Left lung (tissue), 10 donors: ENCODE data around the gene RGS7. TPM values are rescaled to one million over a fixed set of nuclear protein-coding genes. Genes with fewer than 3 reads are reported as not detected.

ENCODE experiments used
- ATAC-seq: fragments of 200-7000 bp; cut with Tn5 transposase; one replicate; pipeline ENCODE4 v1.9.1; 2020; ENCODE audit warnings: moderate library complexity
- DNase-seq, 4 donors: peaks; one replicate each; pipeline ENCODE4 v3.0.0-alpha.2; 2013 to 2020
- H3K27ac ChIP-seq, 2 donors: fragments of 200-600 bp; sonication (generic) in 1 of 2; one replicate each; pipeline versions ENCODE4 v1.5.0 to v1.8.0; 2020 to 2021
- H3K27me3 ChIP-seq, 2 donors: fragments of 200-600 bp; sonication (generic) in 1 of 2; one replicate each; pipeline versions ENCODE4 v1.5.0 to v1.8.0; 2020 to 2021
- H3K36me3 ChIP-seq, 2 donors: fragments of 200-600 bp; sonication (generic) in 1 of 2; one replicate each; pipeline versions ENCODE4 v1.5.0 to v1.8.0; 2020 to 2021
- H3K4me1 ChIP-seq, 2 donors: fragments of 200-600 bp; one replicate each; pipeline ENCODE4 v1.8.0; 2021
- H3K4me3 ChIP-seq, 2 donors: fragments of 200-600 bp; sonication (generic) in 1 of 2; one replicate each; pipeline versions ENCODE4 v1.5.0 to v1.8.0; 2020 to 2021; ENCODE audit warnings: mild to moderate bottlenecking in 1 of 2
- H3K9me3 ChIP-seq, 2 donors: fragments of 200-600 bp; sonication (generic) in 1 of 2; one replicate each; pipeline versions ENCODE4 v1.5.0 to v1.8.0; 2020 to 2021
- intact Hi-C, 2 donors: fragments of 100-400 bp; cut with DNase I; formaldehyde crosslinking; loops; one replicate each; pipeline versions ENCODE4 v1.11.2 to v1.14.2; 2022
- polyA plus RNA-seq, 6 donors: library from polyadenylated mRNA; unstranded; fragments of 120-200 nt; gene quantifications; one replicate each; pipeline ENCODE4 v1.2.1, GENCODE V29; 2013; ENCODE audit not compliant: insufficient read length in 6 of 6
- total RNA-seq, 2 donors: library from RNA; stranded (reverse); fragmentation: NEBNext Ultra II Directional; extraction: Animal tissue kit (Norgen Biotek cat#: 25700); gene quantifications; one replicate each; pipeline ENCODE4 v1.2.1, GENCODE V29; 2021
- TF ChIP-seq, protein P1 (sequence below), 2 donors: fragments of 200-600 bp; sonication (generic) in 1 of 2; IDR thresholded peaks; one replicate each; pipeline versions ENCODE4 v1.5.0 to v1.8.0; 2021; ENCODE audit warnings: antibody characterized with exemption in 2 of 2
- donor health status: DM: no; HTN: yes; CAD: no.
- donor health status: DM: no; HTN: no; CAD: no.

RGS7 gene
- total and polyA plus RNA-seq, 8 donors = 0.11 to 0.43 (median 0.30) TPM; not detected in 2

DNA sequence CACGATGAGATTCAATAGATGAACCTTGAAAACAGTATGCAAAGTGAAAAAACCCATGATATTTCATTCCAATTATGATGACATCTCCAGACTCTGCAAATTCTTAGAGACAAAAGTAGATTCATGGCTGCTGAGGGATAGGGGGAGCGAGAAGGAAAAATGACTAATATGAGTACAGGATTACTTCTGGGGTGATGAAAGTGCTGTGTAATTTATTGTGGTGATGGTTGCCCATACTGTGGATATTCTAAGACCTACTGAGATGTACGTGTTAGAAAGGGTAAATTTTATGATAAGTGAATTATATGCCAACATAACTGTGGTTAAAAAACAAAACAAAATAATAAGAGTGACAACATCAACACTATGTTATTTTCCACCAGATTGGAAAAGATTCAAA, 18.9 kb upstream of the RGS7 start:
- ATAC-seq (no peak), DNase-seq (no peak)
- intact Hi-C loops = no loop called here
- Histone ChIP-seq H3K36me3 (no peaks in the 10 kb centered on the region), H3K9me3 (peaks cover 0 to 5% of the 10 kb centered on the region in 2 donors), H3K4me3 (no peak overlapping the region), H3K27me3 (no peaks in the 10 kb centered on the region), H3K4me1 (no peaks in the 10 kb centered on the region), H3K27ac (no peak overlapping the region)
- TF ChIP-seq, protein P1, sequence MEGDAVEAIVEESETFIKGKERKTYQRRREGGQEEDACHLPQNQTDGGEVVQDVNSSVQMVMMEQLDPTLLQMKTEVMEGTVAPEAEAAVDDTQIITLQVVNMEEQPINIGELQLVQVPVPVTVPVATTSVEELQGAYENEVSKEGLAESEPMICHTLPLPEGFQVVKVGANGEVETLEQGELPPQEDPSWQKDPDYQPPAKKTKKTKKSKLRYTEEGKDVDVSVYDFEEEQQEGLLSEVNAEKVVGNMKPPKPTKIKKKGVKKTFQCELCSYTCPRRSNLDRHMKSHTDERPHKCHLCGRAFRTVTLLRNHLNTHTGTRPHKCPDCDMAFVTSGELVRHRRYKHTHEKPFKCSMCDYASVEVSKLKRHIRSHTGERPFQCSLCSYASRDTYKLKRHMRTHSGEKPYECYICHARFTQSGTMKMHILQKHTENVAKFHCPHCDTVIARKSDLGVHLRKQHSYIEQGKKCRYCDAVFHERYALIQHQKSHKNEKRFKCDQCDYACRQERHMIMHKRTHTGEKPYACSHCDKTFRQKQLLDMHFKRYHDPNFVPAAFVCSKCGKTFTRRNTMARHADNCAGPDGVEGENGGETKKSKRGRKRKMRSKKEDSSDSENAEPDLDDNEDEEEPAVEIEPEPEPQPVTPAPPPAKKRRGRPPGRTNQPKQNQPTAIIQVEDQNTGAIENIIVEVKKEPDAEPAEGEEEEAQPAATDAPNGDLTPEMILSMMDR (IDR thresholded peaks at IDR 0.05) = no peak

DNA sequence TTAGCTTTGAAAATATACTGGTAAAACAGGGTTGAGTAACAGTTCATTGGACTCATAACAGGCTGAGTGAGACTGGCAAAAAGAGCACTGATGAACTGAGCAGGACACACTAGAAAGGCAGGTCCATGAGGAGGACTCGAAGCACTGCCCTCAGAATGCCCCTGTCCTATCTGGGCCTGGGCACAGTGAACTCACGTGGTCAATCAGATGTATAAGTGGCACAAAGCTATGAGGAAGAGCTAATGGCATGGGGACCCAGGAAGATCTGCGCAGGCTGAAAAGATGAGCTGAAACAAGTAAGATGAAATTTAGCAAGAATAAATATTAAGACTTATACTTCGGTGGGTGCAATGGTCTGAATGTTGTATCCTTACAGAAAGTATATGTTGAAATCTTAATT, 9.2 kb upstream of the RGS7 start:
- Histone ChIP-seq H3K36me3 (no peaks in the 10 kb centered on the region), H3K9me3 (peaks cover 0 to 3% of the 10 kb centered on the region in 2 donors), H3K4me3 (no peak overlapping the region), H3K4me1 (no peaks in the 10 kb centered on the region), H3K27ac (no peak overlapping the region), H3K27me3 (no peaks in the 10 kb centered on the region)
- intact Hi-C loops = no loop called here
- no peak for ATAC-seq
- TF ChIP-seq, protein P1 (IDR thresholded peaks at IDR 0.05) = no peak
- DNase-seq = no peak

DNA sequence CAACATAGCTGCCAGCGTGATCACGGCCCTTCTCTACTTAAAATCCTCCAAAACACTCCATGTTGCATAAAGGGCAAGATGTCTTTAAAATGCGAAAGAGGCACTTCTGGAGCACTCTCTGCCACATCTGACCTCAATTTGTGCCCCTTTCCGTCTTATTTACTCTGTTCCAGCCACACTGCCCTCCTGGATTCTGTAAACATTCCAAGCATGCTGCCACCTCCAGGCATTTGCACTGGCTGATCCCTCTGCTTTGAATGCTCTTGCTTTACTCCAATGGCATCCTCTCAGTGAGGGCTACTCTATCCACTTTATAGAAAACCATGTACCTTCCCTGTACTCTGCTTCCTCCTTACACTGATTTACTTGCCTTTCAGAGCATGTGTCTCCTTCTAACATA, 5.3 kb upstream of the RGS7 start:
- TF ChIP-seq, protein P1 (IDR thresholded peaks at IDR 0.05) = no peak
- peak; percentile 88 for ATAC-seq
- intact Hi-C loops = no loop called here

DNA sequence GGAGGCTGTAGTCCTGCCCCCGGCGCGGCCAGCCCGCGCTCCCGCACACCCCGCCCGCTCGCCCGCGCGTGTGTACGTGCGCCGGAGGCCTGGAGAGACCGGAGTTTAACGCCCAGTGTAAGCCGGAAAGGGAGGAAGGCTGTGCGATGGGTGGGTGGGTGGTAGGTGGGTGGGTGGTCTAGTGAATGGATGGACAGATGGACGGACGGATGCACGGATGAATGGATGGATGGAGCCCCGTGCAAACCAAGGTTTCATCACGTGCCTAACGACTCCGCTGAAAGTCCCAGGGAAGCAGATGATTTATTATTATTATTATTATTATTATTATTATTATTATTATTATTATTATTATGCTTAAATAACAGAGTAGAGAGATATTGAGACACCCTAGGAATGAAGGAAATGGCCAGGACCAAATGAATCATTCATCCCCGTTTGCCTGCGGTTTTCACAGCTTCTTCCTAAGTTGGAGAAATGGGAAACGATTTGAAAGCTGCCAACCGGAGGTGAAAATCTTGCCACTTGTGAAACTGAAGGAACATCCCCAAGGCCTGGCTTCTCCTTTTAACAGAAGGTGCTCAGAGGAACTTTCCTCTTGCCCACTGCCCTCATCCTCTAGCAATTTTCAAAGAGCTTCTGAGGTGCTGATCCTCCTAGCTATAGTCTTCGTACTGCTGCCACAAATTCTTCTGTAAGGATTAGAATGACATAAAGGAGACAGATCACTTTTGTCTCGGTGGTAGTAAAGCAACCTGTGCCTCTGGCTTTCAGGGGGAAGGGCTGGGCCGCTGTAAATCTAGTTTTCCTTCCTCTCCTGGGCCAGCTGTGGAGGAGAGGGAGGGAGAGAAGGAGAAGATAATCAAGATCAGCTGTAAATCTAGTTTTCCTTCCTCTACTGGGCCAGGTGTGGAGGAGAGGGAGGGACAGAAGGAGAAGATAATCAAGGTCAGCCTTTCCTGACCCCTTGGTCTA, 648 bp upstream of the RGS7 start:
- Histone ChIP-seq H3K27me3 (peaks cover 14 to 58% of the 10 kb centered on the region in 2 donors), H3K36me3 (no peaks in the 10 kb centered on the region), H3K4me1 (peaks cover 0 to 11% of the 10 kb centered on the region in 2 donors), H3K27ac (no peak overlapping the region), H3K9me3 (no peaks in the 10 kb centered on the region), H3K4me3 (peak overlapping the region; percentile 34 to 43)
- no peak for DNase-seq
- ATAC-seq = no peak
- intact Hi-C loops = no loop called here
- TF ChIP-seq, protein P1 (IDR thresholded peaks at IDR 0.05) = no peak

More for the DNA sequence above, 5.3 kb upstream of the RGS7 start:
- DNase-seq = no peak
- peaks cover 0 to 3% of the 10 kb centered on the region in 2 donors for H3K9me3 ChIP-seq
- no peaks in the 10 kb centered on the region for H3K4me1 ChIP-seq
- H3K27me3 ChIP-seq = peaks cover 7 to 27% of the 10 kb centered on the region in 2 donors
- H3K27ac ChIP-seq = no peak overlapping the region
- no peak overlapping the region for H3K4me3 ChIP-seq
- no peaks in the 10 kb centered on the region for H3K36me3 ChIP-seq

DNA sequence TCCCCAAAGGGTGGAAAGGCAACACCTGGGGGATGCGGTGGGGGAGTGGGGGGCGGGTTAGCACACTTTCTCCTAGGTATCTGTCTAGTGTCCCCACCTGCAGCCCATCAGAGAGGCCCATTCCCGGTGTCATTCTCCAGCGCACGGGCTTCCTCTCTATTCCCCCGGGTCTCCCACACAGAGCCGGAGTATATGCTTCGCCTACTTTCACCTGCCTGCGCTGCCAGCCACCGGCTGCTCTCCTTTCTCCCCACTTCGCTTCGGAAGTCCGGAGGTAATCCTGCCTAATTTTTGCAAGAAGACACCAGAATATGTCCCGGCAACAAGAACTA, 852 bp downstream of the RGS7 start:
- peaks cover 14 to 58% of the 10 kb centered on the region in 2 donors for H3K27me3 ChIP-seq
- H3K27ac ChIP-seq = no peak overlapping the region
- DNase-seq = peak in 1 of 4 donors; percentile 49
- TF ChIP-seq, protein P1 (IDR thresholded peaks at IDR 0.05) = no peak
- no peak overlapping the region for H3K4me3 ChIP-seq
- no peaks in the 10 kb centered on the region for H3K36me3 ChIP-seq
- peaks cover 0 to 11% of the 10 kb centered on the region in 2 donors for H3K4me1 ChIP-seq
- intact Hi-C loops = no loop called here
- ATAC-seq = no peak
- no peaks in the 10 kb centered on the region for H3K9me3 ChIP-seq
